Progenitor cell of endocrine pancreas (in vitro differentiated cells): ENCODE results near the gene MOSMO. TPM values are rescaled to one million over a fixed set of nuclear protein-coding genes. Genes with fewer than 3 reads are reported as not detected.

Source experiments
- DNase-seq: peaks from one replicate; pipeline ENCODE4 v3.0.0; 2021; ENCODE audit warnings: low spot score; ENCODE audit not compliant: unreplicated experiment
- H3K27ac Mint-ChIP-seq: 2 replicates; pipeline ENCODE4 v1.8.0; 2021; ENCODE audit warnings: mild to moderate bottlenecking, moderate library complexity, mixed read lengths
- H3K27me3 Mint-ChIP-seq: 2 replicates; pipeline ENCODE4 v1.8.0; 2021; ENCODE audit warnings: mixed read lengths
- H3K36me3 Mint-ChIP-seq: 2 replicates; pipeline ENCODE4 v1.8.0; 2022; ENCODE audit warnings: mixed read lengths; ENCODE audit not compliant: insufficient read depth
- H3K4me1 Mint-ChIP-seq: 2 replicates; pipeline ENCODE4 v1.8.0; 2021; ENCODE audit warnings: low read depth, mixed read lengths
- H3K4me3 Mint-ChIP-seq: 2 replicates; pipeline ENCODE4 v1.8.0; 2021; ENCODE audit warnings: low read depth, mild to moderate bottlenecking, moderate library complexity, mixed read lengths
- H3K9me3 Mint-ChIP-seq: 2 replicates; pipeline ENCODE4 v1.8.0; 2021; ENCODE audit warnings: low read depth, mixed read lengths
- CTCF ChIP-seq: fragments of 200-600 bp; sonication (generic); IDR thresholded peaks from one replicate; pipeline ENCODE4 v1.5.0; 2021; ENCODE audit warnings: antibody characterized with exemption, mild to moderate bottlenecking; ENCODE audit not compliant: unreplicated experiment
- total RNA-seq: library from RNA; stranded (reverse); gene quantifications from 2 replicates; pipeline ENCODE4 v1.2.1, GENCODE V29; 2021

The MOSMO gene
- total RNA-seq, 1 donor from 2014 or later = 15.7 TPM

GRCh38 chr16:22120440-22120839 lies 112.5 kb downstream of the MOSMO start:
- H3K27ac Mint-ChIP-seq = no peak overlapping the region
- H3K4me3 Mint-ChIP-seq = no peak overlapping the region
- H3K27me3 Mint-ChIP-seq = peaks cover 16% of the 10 kb centered on the region
- no peak for TF ChIP-seq CTCF
- no peaks in the 10 kb centered on the region for H3K36me3 Mint-ChIP-seq
- no peak for DNase-seq
- peaks cover 9% of the 10 kb centered on the region for H3K4me1 Mint-ChIP-seq
- no peaks in the 10 kb centered on the region for H3K9me3 Mint-ChIP-seq

- Mint-ChIP-seq H3K9me3 (no peaks in the 10 kb centered on the region), H3K27ac (no peak overlapping the region), H3K36me3 (no peaks in the 10 kb centered on the region), H3K4me3 (no peak overlapping the region), H3K27me3 (peaks cover 16% of the 10 kb centered on the region), H3K4me1 (peaks cover 8% of the 10 kb centered on the region)
- DNase-seq = no peak
- no peak for TF ChIP-seq CTCF
Observed at GRCh38 chr16:22122239-22122638, 114.3 kb downstream of the MOSMO start.

GRCh38 chr16:22123146-22123545 lies 115.2 kb downstream of the MOSMO start:
- Mint-ChIP-seq H3K36me3 (no peaks in the 10 kb centered on the region), H3K27ac (no peak overlapping the region)
- no peak for TF ChIP-seq CTCF

DNA sequence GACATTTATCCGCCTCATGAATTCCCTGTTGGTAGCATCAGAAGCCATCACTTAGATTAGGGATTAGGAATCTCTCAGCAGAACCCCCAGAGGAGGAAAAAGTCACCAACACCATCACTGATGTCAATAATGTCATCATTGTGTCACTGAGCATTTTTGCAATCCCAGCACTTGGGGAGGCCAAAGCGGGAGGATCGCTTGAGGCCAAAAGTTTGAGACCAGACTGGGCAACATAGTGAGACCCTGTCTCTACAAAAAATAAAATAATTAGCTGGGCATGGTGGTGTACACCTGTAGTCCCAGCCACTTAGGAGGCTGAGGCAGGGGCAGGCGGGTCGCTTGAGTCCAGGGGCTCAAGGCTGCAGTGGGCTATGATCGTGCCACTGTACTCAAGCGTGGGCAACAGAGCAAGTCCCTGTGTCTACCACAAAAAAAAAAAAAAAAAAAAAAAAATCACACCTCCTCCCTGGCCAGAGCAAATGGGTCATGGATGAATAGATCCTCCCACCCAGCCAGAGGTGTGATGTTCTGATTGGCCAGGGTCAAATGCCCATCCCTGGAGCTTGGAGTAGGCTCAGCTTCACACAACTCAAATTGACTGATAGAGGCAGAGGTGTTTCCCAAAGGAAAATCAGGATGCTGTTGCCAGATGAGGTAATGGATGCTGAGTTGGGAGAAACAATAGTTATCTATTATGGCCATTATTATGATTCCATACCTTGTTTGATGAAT lies 116.0 kb downstream of the MOSMO start:
- TF ChIP-seq CTCF = no peak
- DNase-seq = no peak
- no peak overlapping the region for H3K27ac Mint-ChIP-seq
- no peaks in the 10 kb centered on the region for H3K9me3 Mint-ChIP-seq
- H3K36me3 Mint-ChIP-seq = no peaks in the 10 kb centered on the region
- H3K27me3 Mint-ChIP-seq = peaks cover 20% of the 10 kb centered on the region
- no peaks in the 10 kb centered on the region for H3K4me1 Mint-ChIP-seq
- H3K4me3 Mint-ChIP-seq = no peak overlapping the region

More at GRCh38 chr16:22123146-22123545, 115.2 kb downstream of the MOSMO start:
- DNase-seq = no peak
- peaks cover 20% of the 10 kb centered on the region for H3K27me3 Mint-ChIP-seq
- no peak overlapping the region for H3K4me3 Mint-ChIP-seq
- no peaks in the 10 kb centered on the region for H3K4me1 Mint-ChIP-seq
- no peaks in the 10 kb centered on the region for H3K9me3 Mint-ChIP-seq

GRCh38 chr16:22124583-22125284 lies 116.8 kb downstream of the MOSMO start:
- H3K4me3 Mint-ChIP-seq = no peak overlapping the region
- DNase-seq = no peak
- no peak overlapping the region for H3K27ac Mint-ChIP-seq
- H3K9me3 Mint-ChIP-seq = no peaks in the 10 kb centered on the region
- peaks cover 25% of the 10 kb centered on the region for H3K27me3 Mint-ChIP-seq
- H3K4me1 Mint-ChIP-seq = no peaks in the 10 kb centered on the region
- TF ChIP-seq CTCF = no peak
- no peaks in the 10 kb centered on the region for H3K36me3 Mint-ChIP-seq
